A673 (cell line): Measurements from ENCODE around the gene TRUB2.

ENCODE experiments used
- EZH2 ChIP-seq: fragments of 200-600 bp; sonication (generic); IDR thresholded peaks from 2 replicates; pipeline ENCODE4 v1.6.1; 2017; ENCODE audit warnings: borderline replicate concordance, low read depth, mild to moderate bottlenecking, mixed read lengths, antibody characterized with exemption, low read length; ENCODE audit not compliant: poor library complexity, severe bottlenecking
- TF ChIP-seq, protein P1 (sequence below): fragments of 300-800, 200-600 bp; sonication (generic); conservative IDR thresholded peaks from 2 replicates; pipeline ENCODE4 v1.5.1; 2017; ENCODE audit warnings: low read depth, mild to moderate bottlenecking, antibody characterized with exemption, low read length, moderate library complexity, mixed read lengths

DNA sequence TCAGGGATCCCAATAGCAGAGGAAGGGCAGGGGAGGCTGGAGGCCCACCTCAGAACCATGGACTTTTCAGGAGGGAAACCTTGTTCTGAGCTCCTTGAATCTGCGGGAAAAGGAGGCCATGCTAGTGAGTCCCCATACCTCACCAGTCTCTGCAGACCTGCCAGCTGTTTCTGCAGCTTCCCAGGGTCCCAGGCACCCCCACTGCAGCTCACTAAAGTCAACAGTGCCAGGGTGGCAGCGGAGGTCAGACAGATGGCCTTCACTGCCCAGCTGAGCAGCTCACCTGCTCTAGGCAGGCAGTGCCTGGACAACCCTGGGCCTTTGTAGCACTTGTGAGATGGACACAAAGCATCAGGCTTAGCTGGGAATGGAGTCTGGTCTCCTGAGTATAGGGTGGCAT, 13.7 kb upstream of the TRUB2 start:
- TF ChIP-seq, protein P1, sequence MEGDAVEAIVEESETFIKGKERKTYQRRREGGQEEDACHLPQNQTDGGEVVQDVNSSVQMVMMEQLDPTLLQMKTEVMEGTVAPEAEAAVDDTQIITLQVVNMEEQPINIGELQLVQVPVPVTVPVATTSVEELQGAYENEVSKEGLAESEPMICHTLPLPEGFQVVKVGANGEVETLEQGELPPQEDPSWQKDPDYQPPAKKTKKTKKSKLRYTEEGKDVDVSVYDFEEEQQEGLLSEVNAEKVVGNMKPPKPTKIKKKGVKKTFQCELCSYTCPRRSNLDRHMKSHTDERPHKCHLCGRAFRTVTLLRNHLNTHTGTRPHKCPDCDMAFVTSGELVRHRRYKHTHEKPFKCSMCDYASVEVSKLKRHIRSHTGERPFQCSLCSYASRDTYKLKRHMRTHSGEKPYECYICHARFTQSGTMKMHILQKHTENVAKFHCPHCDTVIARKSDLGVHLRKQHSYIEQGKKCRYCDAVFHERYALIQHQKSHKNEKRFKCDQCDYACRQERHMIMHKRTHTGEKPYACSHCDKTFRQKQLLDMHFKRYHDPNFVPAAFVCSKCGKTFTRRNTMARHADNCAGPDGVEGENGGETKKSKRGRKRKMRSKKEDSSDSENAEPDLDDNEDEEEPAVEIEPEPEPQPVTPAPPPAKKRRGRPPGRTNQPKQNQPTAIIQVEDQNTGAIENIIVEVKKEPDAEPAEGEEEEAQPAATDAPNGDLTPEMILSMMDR: no peak
- no peak for TF ChIP-seq EZH2
